Erythroblast (primary cell): Measurements from ENCODE around the gene PXMP4.

Experiments used
- DNase-seq, 2 experiments: peaks; one replicate each; lab custom pipeline; 2025; lab: John Stamatoyannopoulos, UW
- GATA1 ChIP-seq: IDR thresholded peaks from 2 replicates; pipeline ENCODE4 v1.6.1; 2011; ENCODE audit warnings: low read depth, mild to moderate bottlenecking, control low read depth, low read length, moderate library complexity
- POLR2A ChIP-seq: IDR thresholded peaks from 2 replicates; pipeline ENCODE4 v1.6.1; 2011; ENCODE audit warnings: mild to moderate bottlenecking, low read length

PXMP4 gene

GRCh38 chr20:33686984-33687366 lies 33.1 kb downstream of the PXMP4 start:
- DNase-seq, result no peak
- no peak for TF ChIP-seq GATA1
- no peak for TF ChIP-seq POLR2A

GRCh38 chr20:33686100-33686983 lies 33.8 kb downstream of the PXMP4 start, which contains the start of gene E2F1:
Gene E2F1, minus strand, starts transcription at chr20:33686385. Its CDS starts 121 bp downstream, at chr20:33686264.
- TF ChIP-seq GATA1, result no peak
- no peak for TF ChIP-seq POLR2A
- DNase-seq, result peak; percentile 95 to 97

GRCh38 chr20:33685328-33686099 lies 34.6 kb downstream of the PXMP4 start:
- TF ChIP-seq GATA1 (no peak), POLR2A (no peak)
- peak; percentile 86 to 87 for DNase-seq

GRCh38 chr20:33684533-33685327 lies 35.4 kb downstream of the PXMP4 start:
- peak in 1 of 2 experiments; percentile 50 for DNase-seq
- TF ChIP-seq GATA1 (no peak), POLR2A (no peak)

- TF ChIP-seq POLR2A (no peak), GATA1 (no peak)
- DNase-seq, result no peak
Observed at GRCh38 chr20:33681728-33682353, 38.3 kb downstream of the PXMP4 start.

GRCh38 chr20:33681288-33681687 lies 38.8 kb downstream of the PXMP4 start:
- TF ChIP-seq POLR2A, result no peak
- no peak for TF ChIP-seq GATA1
- DNase-seq, result no peak

- no peak for DNase-seq
- no peak for TF ChIP-seq POLR2A
- no peak for TF ChIP-seq GATA1
Observed at GRCh38 chr20:33680686-33681085, 39.4 kb downstream of the PXMP4 start.

- no peak for DNase-seq
- no peak for TF ChIP-seq GATA1
- no peak for TF ChIP-seq POLR2A
Observed at GRCh38 chr20:33679758-33680485, 40.2 kb downstream of the PXMP4 start.

- no peak for DNase-seq
- TF ChIP-seq GATA1 (no peak), POLR2A (no peak)
Observed at GRCh38 chr20:33677991-33678702, 42.0 kb downstream of the PXMP4 start.

- no peak for TF ChIP-seq POLR2A
- no peak for TF ChIP-seq GATA1
- no peak for DNase-seq
Observed at GRCh38 chr20:33676652-33677645, 43.2 kb downstream of the PXMP4 start.

GRCh38 chr20:33676121-33676520 lies 44.0 kb downstream of the PXMP4 start:
- TF ChIP-seq POLR2A, result no peak
- DNase-seq, result no peak
